SK-N-SH (cell line): ENCODE measurements around the gene MLST8. TPM values are rescaled to one million over a fixed set of nuclear protein-coding genes. Genes with fewer than 3 reads are reported as not detected.

ENCODE experiments used
- CTCF ChIA-PET: fragments of 300-600, 350-600 bp; formaldehyde crosslinking; extraction: SDS; loops from one replicate; lab custom pipeline; 2021; lab: Yijun Ruan, JAX
- POLR2A ChIA-PET: fragments of 350-600 bp; sonication (Branson Sonifier 250); formaldehyde crosslinking; extraction: SDS; loops from one replicate; lab custom pipeline; 2020; ENCODE audit warnings: antibody characterized with exemption, inconsistent platforms; lab: Yijun Ruan, JAX
- DNase-seq: peaks from one replicate; pipeline ENCODE4 v3.0.0; 2012
- H2AFZ ChIP-seq: fragments of 200-600 bp; sonication (generic); 2 replicates; pipeline ENCODE4 v1.8.1; 2016; ENCODE audit warnings: antibody characterized with exemption, mild to moderate bottlenecking, low read depth
- H3F3A ChIP-seq: fragments of 200-600 bp; sonication (generic); replicated peaks from 2 replicates; pipeline ENCODE3; 2016; ENCODE audit warnings: antibody characterized with exemption, mild to moderate bottlenecking; ENCODE audit not compliant: insufficient read depth
- H3K27ac ChIP-seq, 2 experiments: fragments of 200-500 bp in 1 of 2; fragments of 200-600 bp in 1 of 2; sonication (Bioruptor generic) in 1 of 2; sonication (generic), shearing (Covaris generic) in 1 of 2; 2 replicates each; pipeline versions ENCODE4 v1.5.1 to v1.6.1; 2014 to 2016; ENCODE audit warnings: low read depth in 2 of 2, inconsistent platforms in 1 of 2, low read length in 1 of 2, mild to moderate bottlenecking in 1 of 2, mixed read lengths in 1 of 2
- H3K27me3 ChIP-seq: fragments of 200-600 bp; sonication (generic), shearing (Covaris generic); 2 replicates; pipeline ENCODE4 v1.6.1; 2016; ENCODE audit warnings: mixed run types; ENCODE audit not compliant: insufficient read depth
- H3K36me3 ChIP-seq, 2 experiments: fragments of 200-500 bp in 1 of 2; fragments of 200-600 bp in 1 of 2; sonication (Bioruptor generic) in 1 of 2; sonication (generic) in 1 of 2; replicated peaks in 1 of 2; 2 replicates each; pipeline versions ENCODE3 to v1.5.1; 2014 to 2016; ENCODE audit warnings: low read length in 1 of 2, mild to moderate bottlenecking in 1 of 2; ENCODE audit not compliant: insufficient read depth in 2 of 2, control insufficient read depth in 1 of 2
- H3K4me1 ChIP-seq, 2 experiments: fragments of 200-500 bp in 1 of 2; fragments of 200-600 bp in 1 of 2; sonication (Bioruptor generic) in 1 of 2; sonication (generic), shearing (Covaris generic) in 1 of 2; 2 replicates each; pipeline versions ENCODE4 v1.5.1 to v1.6.1; 2014 to 2016; ENCODE audit warnings: low read depth in 1 of 2, low read length in 1 of 2, mixed run types in 1 of 2; ENCODE audit not compliant: insufficient read depth in 2 of 2, control insufficient read depth in 1 of 2
- H3K4me2 ChIP-seq: fragments of 200-600 bp; sonication (generic), shearing (Covaris generic); 2 replicates; pipeline ENCODE4 v1.6.1; 2017; ENCODE audit warnings: mixed run types
- H3K4me3 ChIP-seq, 2 experiments: fragments of 200-500 bp in 1 of 2; fragments of 200-600 bp in 1 of 2; sonication (Bioruptor generic) in 1 of 2; sonication (generic), shearing (Covaris generic) in 1 of 2; 2 replicates each; pipeline versions ENCODE4 v1.5.1 to v1.8.1; 2014 to 2016; ENCODE audit warnings: low read depth in 2 of 2, inconsistent platforms in 1 of 2, low read length in 1 of 2, mild to moderate bottlenecking in 1 of 2, mixed read lengths in 1 of 2, moderate library complexity in 1 of 2
- H3K79me2 ChIP-seq: fragments of 200-600 bp; sonication (generic); 2 replicates; pipeline ENCODE4 v1.8.1; 2017; ENCODE audit warnings: mild to moderate bottlenecking; ENCODE audit not compliant: insufficient read depth
- H3K9ac ChIP-seq: fragments of 200-600 bp; sonication (generic); 2 replicates; pipeline ENCODE4 v1.6.1; 2017; ENCODE audit warnings: mixed run types
- H3K9me2 ChIP-seq: fragments of 200-600 bp; sonication (generic); 2 replicates; pipeline ENCODE4 v1.6.1; 2017; ENCODE audit warnings: mixed run types
- H3K9me3 ChIP-seq: fragments of 200-600 bp; sonication (generic); 2 replicates; pipeline ENCODE4 v1.6.1; 2017; ENCODE audit warnings: mixed run types, mild to moderate bottlenecking, moderate library complexity
- H4K20me1 ChIP-seq: fragments of 200-600 bp; sonication (generic); 2 replicates; pipeline ENCODE4 v1.6.1; 2017; ENCODE audit warnings: mild to moderate bottlenecking, mixed run types; ENCODE audit not compliant: insufficient read depth
- ELF1 ChIP-seq: IDR thresholded peaks from 2 replicates; pipeline ENCODE4 v1.4.0; 2012
- EZH2phosphoT487 ChIP-seq: fragments of 200-600 bp; sonication (generic); IDR thresholded peaks from 2 replicates; pipeline ENCODE4 v1.6.1; 2017; ENCODE audit warnings: low read depth, mixed run types, mild to moderate bottlenecking, antibody characterized with exemption, moderate library complexity, borderline replicate concordance
- FOSL2 ChIP-seq: IDR thresholded peaks from 2 replicates; pipeline ENCODE4 v1.4.0; 2012; ENCODE audit warnings: low read depth, mild to moderate bottlenecking, moderate library complexity, borderline replicate concordance
- GABPA ChIP-seq: IDR thresholded peaks from 2 replicates; pipeline ENCODE4 v1.4.0; 2012; ENCODE audit warnings: low read depth, mild to moderate bottlenecking
- GATA2 ChIP-seq: sonication (generic); formaldehyde crosslinking; IDR thresholded peaks from 2 replicates; pipeline ENCODE4 v1.5.0; 2020; ENCODE audit warnings: mild to moderate bottlenecking, missing genetic modification reagents
- IRF3 ChIP-seq: fragments of 150-350 bp; IDR thresholded peaks from 2 replicates; pipeline ENCODE4 v1.6.1; 2016; ENCODE audit warnings: mild to moderate bottlenecking, low read depth, low read length
- MXI1 ChIP-seq: IDR thresholded peaks from 2 replicates; pipeline ENCODE4 v1.6.1; 2012; ENCODE audit warnings: mild to moderate bottlenecking, low read depth, low read length, improper control_type of control experiment
- NFIC ChIP-seq: IDR thresholded peaks from 2 replicates; pipeline ENCODE4 v1.4.0; 2012; ENCODE audit warnings: borderline replicate concordance
- NRF1 ChIP-seq: IDR thresholded peaks from 2 replicates; pipeline ENCODE4 v1.6.1; 2012; ENCODE audit warnings: low read depth, mild to moderate bottlenecking, low read length
- PBX3 ChIP-seq: IDR thresholded peaks from 2 replicates; pipeline ENCODE4; 2012
- POLR2AphosphoS5 ChIP-seq: IDR thresholded peaks from 2 replicates; pipeline ENCODE4 v1.6.1; 2012; ENCODE audit warnings: low read depth, low read length
- REST ChIP-seq: IDR thresholded peaks from 2 replicates; pipeline ENCODE4 v1.6.1; 2012; ENCODE audit warnings: mild to moderate bottlenecking, low read depth, low read length, moderate library complexity
- SIN3A ChIP-seq: IDR thresholded peaks from 2 replicates; pipeline ENCODE4 v1.6.1; 2012; ENCODE audit warnings: low read depth, mild to moderate bottlenecking, low read length, moderate library complexity, borderline replicate concordance
- SMC3 ChIP-seq: IDR thresholded peaks from 2 replicates; pipeline ENCODE4 v1.6.1; 2012; ENCODE audit warnings: low read depth, low read length, improper control_type of control experiment
- TCF12 ChIP-seq: IDR thresholded peaks from 2 replicates; pipeline ENCODE4 v1.4.0; 2012
- WGBS: methylation state at CpG from one replicate; pipeline ENCODE4 v1.1.6; 2017; ENCODE audit warnings: low lambda C conversion rate; 5-methylcytosine and 5-hydroxymethylcytosine counted together
- polyA plus RNA-seq, 3 experiments: library from polyadenylated mRNA; depleted of rRNA; stranded (reverse); fragments of >200 nt; gene quantifications; 2 replicates each; pipeline ENCODE4 v1.2.3, GENCODE V29; 2012
- TF ChIP-seq, protein P1 (sequence below): IDR thresholded peaks from 2 replicates; pipeline ENCODE4 v1.4.0; 2012; ENCODE audit warnings: low read depth, borderline replicate concordance
- TF ChIP-seq, protein P2 (sequence below): fragments of 150-350 bp; IDR thresholded peaks from 2 replicates; pipeline ENCODE4 v1.6.1; 2017; ENCODE audit warnings: antibody characterized with exemption, low read length, low read depth, borderline replicate concordance

Gene MLST8
- polyA plus RNA-seq, 1 of the 3 experiments (the other 2 are of a cell fraction), result 85.4 TPM

GRCh38 chr16:2162676-2163118, 42.6 kb upstream of the MLST8 start:
- peaks cover 57% of the 10 kb centered on the region for H4K20me1 ChIP-seq
- ChIA-PET POLR2A (interaction anchor here (1.1 to 1.2 kb wide), 2 partner anchors 12 kb away, joined by 3 to 4 read pairs; no protein-coding TSS in a partner anchor), CTCF (no interaction called here)
- no CpG with 5 or more reads among the region's 13 CpGs for WGBS
- DNase-seq, result no peak
- no peaks in the 10 kb centered on the region for H3K9me2 ChIP-seq
- no peak overlapping the region for H3K4me2 ChIP-seq
- peaks cover 68% of the 10 kb centered on the region for H3K79me2 ChIP-seq
- peaks cover 3 to 16% of the 10 kb centered on the region in 2 experiments; a peak in 3 of 4 replicates for H3K4me1 ChIP-seq
- TF ChIP-seq ELF1 (no peak), NRF1 (no peak), NFIC (no peak), POLR2AphosphoS5 (no peak), GABPA (no peak), IRF3 (no peak), GATA2 (CRISPR knock-in tag) (no peak), TCF12 (no peak), MXI1 (no peak)
- H3K4me3 ChIP-seq, result no peak overlapping the region
- peaks cover 0 to 31% of the 10 kb centered on the region in 2 experiments for H3K36me3 ChIP-seq
- no peak overlapping the region for H3K9ac ChIP-seq
- H3K27me3 ChIP-seq, result no peaks in the 10 kb centered on the region
- no peak overlapping the region for H2AFZ ChIP-seq
- H3K27ac ChIP-seq, result no peak overlapping the region; a peak in 1 of 4 replicates
- H3K9me3 ChIP-seq, result no peaks in the 10 kb centered on the region
- peaks cover 3% of the 10 kb centered on the region for H3F3A ChIP-seq

- H3K9me2 ChIP-seq, result no peaks in the 10 kb centered on the region
- CTCF ChIA-PET, result no interaction called here
- DNase-seq, result no peak
- no peak overlapping the region for H3K9ac ChIP-seq
- peaks cover 0 to 10% of the 10 kb centered on the region in 2 experiments; a peak in 1 of 4 replicates for H3K4me1 ChIP-seq
- no peak overlapping the region for H3K4me2 ChIP-seq
- POLR2A ChIA-PET, result no interaction called here
- H3K27me3 ChIP-seq, result no peaks in the 10 kb centered on the region
- no peak overlapping the region for H3K27ac ChIP-seq
- H2AFZ ChIP-seq, result no peak overlapping the region
- peaks cover 61% of the 10 kb centered on the region for H3K79me2 ChIP-seq
- H3K4me3 ChIP-seq, result no peak overlapping the region
- H3K36me3 ChIP-seq, result peaks cover 0 to 31% of the 10 kb centered on the region in 2 experiments
- no peaks in the 10 kb centered on the region for H3K9me3 ChIP-seq
- H3F3A ChIP-seq, result peaks cover 3% of the 10 kb centered on the region
- H4K20me1 ChIP-seq, result peaks cover 53% of the 10 kb centered on the region
- WGBS, result 98% methylated on average over 9 of the region's 26 CpGs
- TF ChIP-seq SIN3A (no peak), EZH2phosphoT487 (no peak), FOSL2 (no peak), MXI1 (no peak), GABPA (no peak), TCF12 (no peak), PBX3 (no peak), REST (no peak), SMC3 (no peak), GATA2 (CRISPR knock-in tag) (no peak), ELF1 (no peak)
- TF ChIP-seq, protein P1, sequence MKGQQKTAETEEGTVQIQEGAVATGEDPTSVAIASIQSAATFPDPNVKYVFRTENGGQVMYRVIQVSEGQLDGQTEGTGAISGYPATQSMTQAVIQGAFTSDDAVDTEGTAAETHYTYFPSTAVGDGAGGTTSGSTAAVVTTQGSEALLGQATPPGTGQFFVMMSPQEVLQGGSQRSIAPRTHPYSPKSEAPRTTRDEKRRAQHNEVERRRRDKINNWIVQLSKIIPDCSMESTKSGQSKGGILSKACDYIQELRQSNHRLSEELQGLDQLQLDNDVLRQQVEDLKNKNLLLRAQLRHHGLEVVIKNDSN, result no peak
- TF ChIP-seq, protein P2, sequence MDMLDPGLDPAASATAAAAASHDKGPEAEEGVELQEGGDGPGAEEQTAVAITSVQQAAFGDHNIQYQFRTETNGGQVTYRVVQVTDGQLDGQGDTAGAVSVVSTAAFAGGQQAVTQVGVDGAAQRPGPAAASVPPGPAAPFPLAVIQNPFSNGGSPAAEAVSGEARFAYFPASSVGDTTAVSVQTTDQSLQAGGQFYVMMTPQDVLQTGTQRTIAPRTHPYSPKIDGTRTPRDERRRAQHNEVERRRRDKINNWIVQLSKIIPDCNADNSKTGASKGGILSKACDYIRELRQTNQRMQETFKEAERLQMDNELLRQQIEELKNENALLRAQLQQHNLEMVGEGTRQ, result no peak
Measured at GRCh38 chr16:2163211-2163881, 41.9 kb upstream of the MLST8 start.
